A673 (cell line): ENCODE measurements around the gene TXNRD2. TPM values are rescaled to one million over a fixed set of nuclear protein-coding genes. Genes with fewer than 3 reads are reported as not detected.

ENCODE experiments used
- BruUV-seq: library from RNA; stranded (reverse); fragments of 400-500 nt; replicated peaks from 2 replicates; lab custom pipeline; 2021; lab: Mats Ljungman, UMichigan
- CTCF ChIA-PET: fragments of 300-600 bp; sonication (Branson Sonifier 250); formaldehyde crosslinking; loops from one replicate; lab custom pipeline; 2022; ENCODE audit warnings: antibody characterized with exemption; lab: Charles Lee
- POLR2A ChIA-PET: fragments of 300-600 bp; sonication (Branson Sonifier 250); formaldehyde crosslinking; loops from one replicate; lab custom pipeline; 2022; ENCODE audit warnings: antibody characterized with exemption; ENCODE audit not compliant: low non-redundant PET; lab: Charles Lee
- DNase-seq: peaks from one replicate; pipeline ENCODE4 v3.0.0-alpha.2; 2015; ENCODE audit warnings: low spot score
- H3K27ac ChIP-seq: fragments of 200-600 bp; sonication (generic); 2 replicates; pipeline ENCODE4 v1.5.1; 2016; ENCODE audit warnings: mixed run types, low read depth, mild to moderate bottlenecking, mixed read lengths, antibody characterized with exemption, low read length; ENCODE audit not compliant: poor library complexity, severe bottlenecking
- H3K27me3 ChIP-seq: fragments of 200-600 bp; sonication (generic); replicated peaks from 2 replicates; pipeline ENCODE4 v1.6.1; 2017; ENCODE audit warnings: mixed run types, low read depth, mild to moderate bottlenecking, mixed read lengths, antibody characterized with exemption, low read length; ENCODE audit not compliant: insufficient read depth, poor library complexity
- H3K36me3 ChIP-seq: fragments of 200-600 bp; sonication (generic); 2 replicates; pipeline ENCODE4 v1.6.1; 2016; ENCODE audit warnings: mixed run types, mild to moderate bottlenecking, mixed read lengths, antibody characterized with exemption, low read length; ENCODE audit not compliant: insufficient read depth, poor library complexity, severe bottlenecking
- H3K4me1 ChIP-seq: fragments of 200-600 bp; sonication (generic); 2 replicates; pipeline ENCODE4 v1.6.1; 2017; ENCODE audit warnings: mixed run types, mild to moderate bottlenecking, mixed read lengths, antibody characterized with exemption, low read length; ENCODE audit not compliant: insufficient read depth, poor library complexity, severe bottlenecking
- H3K4me3 ChIP-seq: fragments of 200-600 bp; sonication (generic); 2 replicates; pipeline ENCODE4 v1.5.1; 2016; ENCODE audit warnings: low read depth, mixed run types, mild to moderate bottlenecking, mixed read lengths, low read length; ENCODE audit not compliant: poor library complexity, severe bottlenecking
- H3K9me3 ChIP-seq: fragments of 200-600 bp; sonication (generic); 2 replicates; pipeline ENCODE4 v1.6.1; 2016; ENCODE audit warnings: mixed run types, low read depth, mild to moderate bottlenecking, mixed read lengths, antibody characterized with exemption, low read length; ENCODE audit not compliant: poor library complexity, severe bottlenecking
- EZH2 ChIP-seq: fragments of 200-600 bp; sonication (generic); IDR thresholded peaks from 2 replicates; pipeline ENCODE4 v1.6.1; 2017; ENCODE audit warnings: borderline replicate concordance, low read depth, mild to moderate bottlenecking, mixed read lengths, antibody characterized with exemption, low read length; ENCODE audit not compliant: poor library complexity, severe bottlenecking
- intact Hi-C: fragments of 100-400 bp; cut with micrococcal nuclease; formaldehyde crosslinking; loops from one replicate; pipeline ENCODE4 v1.10.0; 2022; ENCODE audit not compliant: unreplicated experiment
- total RNA-seq: library from RNA; stranded (reverse); gene quantifications from 2 replicates; pipeline ENCODE4 v1.2.3, GENCODE V29; 2021
- TF ChIP-seq, protein P1 (sequence below): fragments of 300-800, 200-600 bp; sonication (generic); conservative IDR thresholded peaks from 2 replicates; pipeline ENCODE4 v1.5.1; 2017; ENCODE audit warnings: low read depth, mild to moderate bottlenecking, antibody characterized with exemption, low read length, moderate library complexity, mixed read lengths

TXNRD2 gene
- total RNA-seq, 1 experiment from 2014 or later: 32.6 TPM

DNA sequence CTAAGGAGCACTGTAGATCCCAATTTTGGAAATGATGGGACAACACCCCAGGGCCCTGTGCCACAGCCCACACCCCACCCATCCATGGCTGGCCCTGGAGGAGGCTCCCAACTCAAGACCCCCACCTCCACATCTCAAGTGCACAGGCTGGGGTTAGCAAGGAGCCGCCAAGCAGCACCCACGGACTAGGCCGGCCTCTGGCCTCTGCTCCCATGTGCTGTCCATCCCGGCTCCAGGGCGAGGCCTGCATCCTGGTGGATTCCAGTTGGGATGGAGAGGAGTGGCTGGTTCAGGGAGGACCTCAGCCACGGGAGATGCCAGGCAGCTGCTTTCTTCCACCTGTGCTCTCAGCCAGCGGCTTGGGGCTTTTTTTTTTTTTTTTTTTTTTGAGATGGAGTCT, 43.5 kb downstream of the TXNRD2 start:
- Histone ChIP-seq H3K4me3 (no peak overlapping the region), H3K27ac (no peak overlapping the region), H3K4me1 (peaks cover 20% of the 10 kb centered on the region), H3K9me3 (no peaks in the 10 kb centered on the region), H3K36me3 (no peaks in the 10 kb centered on the region), H3K27me3 (no peaks in the 10 kb centered on the region)
- intact Hi-C loops: no loop called here
- no peak for DNase-seq
- ChIA-PET POLR2A (no interaction called here), CTCF (interaction anchor here (0.5 to 0.7 kb wide), 2 partner anchors 51 to 634 kb away, joined by 4 to 7 read pairs; no protein-coding TSS in a partner anchor)
- BruUV-seq: no TSS peak
- TF ChIP-seq, protein P1, sequence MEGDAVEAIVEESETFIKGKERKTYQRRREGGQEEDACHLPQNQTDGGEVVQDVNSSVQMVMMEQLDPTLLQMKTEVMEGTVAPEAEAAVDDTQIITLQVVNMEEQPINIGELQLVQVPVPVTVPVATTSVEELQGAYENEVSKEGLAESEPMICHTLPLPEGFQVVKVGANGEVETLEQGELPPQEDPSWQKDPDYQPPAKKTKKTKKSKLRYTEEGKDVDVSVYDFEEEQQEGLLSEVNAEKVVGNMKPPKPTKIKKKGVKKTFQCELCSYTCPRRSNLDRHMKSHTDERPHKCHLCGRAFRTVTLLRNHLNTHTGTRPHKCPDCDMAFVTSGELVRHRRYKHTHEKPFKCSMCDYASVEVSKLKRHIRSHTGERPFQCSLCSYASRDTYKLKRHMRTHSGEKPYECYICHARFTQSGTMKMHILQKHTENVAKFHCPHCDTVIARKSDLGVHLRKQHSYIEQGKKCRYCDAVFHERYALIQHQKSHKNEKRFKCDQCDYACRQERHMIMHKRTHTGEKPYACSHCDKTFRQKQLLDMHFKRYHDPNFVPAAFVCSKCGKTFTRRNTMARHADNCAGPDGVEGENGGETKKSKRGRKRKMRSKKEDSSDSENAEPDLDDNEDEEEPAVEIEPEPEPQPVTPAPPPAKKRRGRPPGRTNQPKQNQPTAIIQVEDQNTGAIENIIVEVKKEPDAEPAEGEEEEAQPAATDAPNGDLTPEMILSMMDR: no peak
- TF ChIP-seq EZH2: no peak

DNA sequence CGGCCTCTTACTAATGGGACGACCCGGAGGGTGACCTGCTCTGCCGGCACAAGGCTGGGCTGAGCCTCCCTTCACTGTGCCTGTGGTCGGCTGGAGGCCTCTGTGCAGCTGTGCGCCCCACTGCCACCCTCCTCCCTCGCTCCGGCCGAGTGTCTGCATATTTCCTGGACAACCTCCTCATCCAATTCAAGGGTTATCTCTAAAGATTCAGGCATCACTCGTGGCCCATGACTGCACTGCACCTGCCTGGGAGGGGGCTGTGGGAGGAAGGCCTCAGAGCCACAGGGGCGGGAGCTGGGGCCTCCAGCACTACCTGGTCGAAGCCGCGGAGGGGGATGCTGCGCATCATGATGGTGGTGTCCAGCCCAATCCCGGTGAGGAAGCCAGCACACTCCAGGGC, 43.9 kb downstream of the TXNRD2 start:
- Histone ChIP-seq H3K27me3 (no peaks in the 10 kb centered on the region), H3K36me3 (no peaks in the 10 kb centered on the region), H3K4me1 (peaks cover 20% of the 10 kb centered on the region), H3K9me3 (no peaks in the 10 kb centered on the region), H3K27ac (no peak overlapping the region), H3K4me3 (no peak overlapping the region)
- POLR2A ChIA-PET: no interaction called here
- BruUV-seq: no TSS peak
- TF ChIP-seq, protein P1: no peak
- TF ChIP-seq EZH2: no peak
- no peak for DNase-seq
- CTCF ChIA-PET: interaction anchor here (0.7 kb wide), 1 partner anchor 633 kb away, joined by 7 read pairs; no protein-coding TSS in a partner anchor
- intact Hi-C loops: no loop called here

DNA sequence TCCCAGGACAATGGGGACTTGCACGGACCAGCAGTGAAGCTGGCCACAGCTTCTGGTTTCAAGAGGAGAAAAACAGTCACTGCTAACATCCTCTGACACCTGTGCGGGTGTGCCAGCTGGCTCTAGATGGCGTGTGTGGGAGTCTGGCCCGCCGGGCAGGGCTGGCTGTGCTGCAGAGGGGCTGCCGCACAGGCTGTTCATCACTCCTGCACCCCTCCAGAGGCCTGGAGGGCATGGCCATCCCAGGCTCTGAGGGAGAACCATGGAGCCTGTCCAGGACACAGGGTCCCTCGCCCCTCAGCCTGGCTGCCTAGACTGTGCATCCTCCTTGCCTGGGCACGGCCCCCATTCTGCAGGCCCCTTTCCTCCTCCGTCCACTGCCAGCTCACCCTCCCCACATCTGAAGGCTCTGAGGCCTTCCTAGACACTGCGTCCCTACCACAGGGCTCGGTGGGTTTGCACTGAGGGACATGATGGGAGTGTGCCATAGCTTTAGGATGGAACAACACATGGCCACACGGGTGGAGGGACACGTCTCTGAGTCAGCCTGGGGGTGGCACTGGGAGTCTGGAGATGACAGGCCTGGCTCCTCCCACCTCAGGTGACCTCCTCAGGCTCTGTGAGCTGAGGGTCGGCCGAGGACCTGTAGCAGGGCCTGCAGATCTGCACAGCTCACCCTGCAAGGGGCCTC, 44.8 kb downstream of the TXNRD2 start:
- H3K36me3 ChIP-seq: no peaks in the 10 kb centered on the region
- CTCF ChIA-PET: no interaction called here
- intact Hi-C loops: no loop called here
- no peak for DNase-seq
- H3K27ac ChIP-seq: no peak overlapping the region
- no TSS peak for BruUV-seq
- POLR2A ChIA-PET: no interaction called here
- no peak for TF ChIP-seq EZH2
- TF ChIP-seq, protein P1: no peak
- H3K9me3 ChIP-seq: no peaks in the 10 kb centered on the region
- H3K4me3 ChIP-seq: no peak overlapping the region
- peaks cover 20% of the 10 kb centered on the region for H3K4me1 ChIP-seq
- H3K27me3 ChIP-seq: no peaks in the 10 kb centered on the region
